Loucy (cell line): ENCODE measurements around the gene TOMM6.
A peak's percentile ranks its signal among the peaks of the same experiment; 100 is the strongest.

ENCODE experiments used
- H2AFZ ChIP-seq: fragments of 200-600 bp; sonication (generic); 2 replicates; pipeline ENCODE4 v1.6.0; 2016; ENCODE audit warnings: antibody characterized with exemption, mild to moderate bottlenecking, low read length, moderate library complexity
- H3F3A ChIP-seq: fragments of 200-600 bp; 2 replicates; pipeline ENCODE4 v1.6.0; 2016; ENCODE audit warnings: antibody characterized with exemption, low read depth, mild to moderate bottlenecking
- H3K27me3 ChIP-seq: fragments of 200-600 bp; sonication (generic); 2 replicates; pipeline ENCODE4 v1.6.1; 2014; ENCODE audit warnings: low read length, mild to moderate bottlenecking; ENCODE audit not compliant: insufficient read depth, poor library complexity, severe bottlenecking
- H3K36me3 ChIP-seq: fragments of 200-600 bp; sonication (generic); 2 replicates; pipeline ENCODE4 v1.6.1; 2016; ENCODE audit warnings: low read length; ENCODE audit not compliant: insufficient read depth
- H3K4me1 ChIP-seq: fragments of 200-600 bp; sonication (generic); 2 replicates; pipeline ENCODE4 v1.5.1; 2014; ENCODE audit warnings: low read length, mild to moderate bottlenecking; ENCODE audit not compliant: insufficient read depth, poor library complexity, severe bottlenecking
- H3K4me2 ChIP-seq: fragments of 200-600 bp; sonication (generic); 2 replicates; pipeline ENCODE4 v1.6.0; 2014; ENCODE audit warnings: antibody characterized with exemption, low read length, low read depth, mild to moderate bottlenecking; ENCODE audit not compliant: poor library complexity, severe bottlenecking
- H3K4me3 ChIP-seq: fragments of 200-600 bp; sonication (generic); 2 replicates; pipeline ENCODE4 v1.5.1; 2014; ENCODE audit warnings: low read length, mild to moderate bottlenecking, mixed read lengths; ENCODE audit not compliant: poor library complexity, severe bottlenecking
- H3K79me2 ChIP-seq: fragments of 200-600 bp; sonication (generic); 2 replicates; pipeline ENCODE4 v1.6.1; 2014; ENCODE audit warnings: low read length; ENCODE audit not compliant: insufficient read depth
- H3K9ac ChIP-seq: fragments of 200-600 bp; sonication (generic); 2 replicates; pipeline ENCODE4 v1.6.0; 2014; ENCODE audit warnings: mild to moderate bottlenecking, low read depth, low read length, moderate library complexity; ENCODE audit not compliant: poor library complexity, severe bottlenecking
- H3K9me2 ChIP-seq: fragments of 200-600 bp; sonication (generic); replicated peaks from 2 replicates; pipeline ENCODE4 v1.6.1; 2016; ENCODE audit warnings: low read depth, low read length, mixed read lengths
- H3K9me3 ChIP-seq: fragments of 200-600 bp; sonication (generic); 2 replicates; pipeline ENCODE4 v1.6.1; 2014; ENCODE audit warnings: mild to moderate bottlenecking, antibody characterized with exemption, low read length, low read depth; ENCODE audit not compliant: insufficient read depth
- H4K20me1 ChIP-seq: fragments of 200-600 bp; sonication (generic); 2 replicates; pipeline ENCODE4 v1.6.0; 2014; ENCODE audit warnings: antibody characterized with exemption, low read length, mild to moderate bottlenecking; ENCODE audit not compliant: insufficient read depth, poor library complexity, severe bottlenecking
- EZH2phosphoT487 ChIP-seq: fragments of 200-600 bp; IDR thresholded peaks from 2 replicates; pipeline ENCODE4 v1.6.1; 2018; ENCODE audit warnings: antibody characterized with exemption, mild to moderate bottlenecking, moderate library complexity, borderline replicate concordance
- TF ChIP-seq, protein P1 (sequence below): fragments of 200-600 bp; sonication (generic); conservative IDR thresholded peaks from 2 replicates; pipeline ENCODE4 v1.5.1; 2014; ENCODE audit warnings: mild to moderate bottlenecking, antibody characterized with exemption, low read length

Gene TOMM6

DNA sequence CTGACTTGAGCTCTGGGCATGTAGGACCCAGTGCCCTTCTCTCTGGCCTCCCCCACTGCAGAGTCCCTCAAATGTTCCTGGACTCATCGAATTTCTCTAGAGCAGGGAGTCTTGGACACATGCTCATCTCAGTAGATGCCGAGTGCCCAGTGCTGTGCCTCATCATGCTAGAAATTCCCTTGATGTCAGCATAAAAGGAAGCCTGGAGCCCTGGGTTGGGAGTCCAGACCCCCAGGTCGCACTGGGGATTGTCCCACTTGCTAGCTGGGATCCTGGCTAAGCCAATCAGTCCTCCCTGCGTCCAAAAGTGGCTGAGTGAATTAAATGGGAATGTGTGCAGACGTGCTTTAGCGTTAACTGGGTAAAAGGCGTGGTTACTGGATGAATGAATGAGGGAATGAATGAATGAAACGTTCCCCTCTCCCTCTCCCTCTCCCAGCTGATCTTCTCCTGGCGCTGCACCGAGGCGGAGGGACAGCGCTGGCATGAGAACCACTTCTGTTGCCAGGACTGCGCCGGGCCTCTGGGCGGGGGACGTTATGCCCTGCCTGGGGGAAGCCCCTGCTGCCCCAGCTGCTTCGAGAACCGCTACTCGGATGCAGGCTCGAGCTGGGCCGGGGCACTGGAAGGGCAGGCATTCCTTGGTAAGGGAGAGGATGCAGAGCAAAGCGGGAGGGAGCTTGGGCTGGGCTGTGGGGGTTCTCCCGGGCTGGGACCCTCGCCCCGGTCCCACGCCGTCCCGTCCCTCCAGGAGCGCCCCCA lies 1.6 kb upstream of the TOMM6 start:
- H3F3A ChIP-seq, result no peaks in the 10 kb centered on the region
- H3K4me2 ChIP-seq, result peak overlapping the region; percentile 94
- peaks cover 25% of the 10 kb centered on the region for H4K20me1 ChIP-seq
- H3K9me3 ChIP-seq, result no peaks in the 10 kb centered on the region
- H2AFZ ChIP-seq, result no peak overlapping the region
- H3K9ac ChIP-seq, result peak overlapping the region; percentile 86
- peaks cover 34% of the 10 kb centered on the region for H3K4me1 ChIP-seq
- no peaks in the 10 kb centered on the region for H3K9me2 ChIP-seq
- H3K79me2 ChIP-seq, result peaks cover 44% of the 10 kb centered on the region
- no peaks in the 10 kb centered on the region for H3K27me3 ChIP-seq
- peak overlapping the region; percentile 92 for H3K4me3 ChIP-seq
- peaks cover 15% of the 10 kb centered on the region for H3K36me3 ChIP-seq
- TF ChIP-seq, protein P1, sequence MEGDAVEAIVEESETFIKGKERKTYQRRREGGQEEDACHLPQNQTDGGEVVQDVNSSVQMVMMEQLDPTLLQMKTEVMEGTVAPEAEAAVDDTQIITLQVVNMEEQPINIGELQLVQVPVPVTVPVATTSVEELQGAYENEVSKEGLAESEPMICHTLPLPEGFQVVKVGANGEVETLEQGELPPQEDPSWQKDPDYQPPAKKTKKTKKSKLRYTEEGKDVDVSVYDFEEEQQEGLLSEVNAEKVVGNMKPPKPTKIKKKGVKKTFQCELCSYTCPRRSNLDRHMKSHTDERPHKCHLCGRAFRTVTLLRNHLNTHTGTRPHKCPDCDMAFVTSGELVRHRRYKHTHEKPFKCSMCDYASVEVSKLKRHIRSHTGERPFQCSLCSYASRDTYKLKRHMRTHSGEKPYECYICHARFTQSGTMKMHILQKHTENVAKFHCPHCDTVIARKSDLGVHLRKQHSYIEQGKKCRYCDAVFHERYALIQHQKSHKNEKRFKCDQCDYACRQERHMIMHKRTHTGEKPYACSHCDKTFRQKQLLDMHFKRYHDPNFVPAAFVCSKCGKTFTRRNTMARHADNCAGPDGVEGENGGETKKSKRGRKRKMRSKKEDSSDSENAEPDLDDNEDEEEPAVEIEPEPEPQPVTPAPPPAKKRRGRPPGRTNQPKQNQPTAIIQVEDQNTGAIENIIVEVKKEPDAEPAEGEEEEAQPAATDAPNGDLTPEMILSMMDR, result no peak
- no peak for TF ChIP-seq EZH2phosphoT487

DNA sequence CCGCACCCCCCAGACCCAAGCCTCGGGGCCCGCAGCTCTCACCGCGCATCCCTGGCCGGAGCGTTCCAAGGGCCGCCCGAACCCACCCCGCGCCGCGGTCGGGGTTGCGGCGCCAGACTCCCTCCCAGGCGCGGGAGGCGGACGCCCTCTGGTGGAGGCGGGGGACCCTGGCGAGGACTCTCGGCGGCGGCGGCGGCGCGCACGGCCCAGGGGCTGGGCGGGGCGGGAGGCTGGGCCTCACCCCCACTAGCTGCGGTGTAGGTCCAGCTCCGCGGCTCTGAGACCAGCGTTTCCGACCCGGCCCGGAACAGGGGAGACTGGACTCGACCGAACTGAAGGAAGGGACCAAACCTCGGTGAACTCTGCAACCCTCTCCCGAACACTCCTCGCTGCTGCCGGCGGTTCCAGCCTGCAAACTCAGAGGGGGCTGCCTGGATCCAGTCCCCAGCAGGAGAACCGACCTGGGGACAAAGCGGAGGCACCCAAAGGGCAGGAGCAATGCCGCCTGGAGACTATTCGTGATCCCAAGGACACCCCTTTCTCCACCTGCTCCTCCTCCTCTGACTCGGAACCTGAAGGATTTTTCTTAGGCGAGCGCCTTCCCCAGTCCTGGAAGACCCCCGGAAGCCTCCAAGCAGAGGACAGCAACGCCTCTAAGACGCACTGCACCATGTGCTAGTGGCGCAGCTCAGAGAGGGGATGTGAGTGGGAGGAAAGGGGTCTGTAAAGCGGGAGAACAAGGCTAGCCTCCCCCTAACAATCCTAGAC lies 859 bp upstream of the TOMM6 start:
- Histone ChIP-seq H3F3A (no peaks in the 10 kb centered on the region), H3K4me2 (peak overlapping the region; percentile 94), H4K20me1 (peaks cover 28% of the 10 kb centered on the region), H3K4me1 (peaks cover 26% of the 10 kb centered on the region), H3K79me2 (peaks cover 45% of the 10 kb centered on the region), H3K4me3 (peak overlapping the region; percentile 92), H2AFZ (peak overlapping the region; percentile 84), H3K9me2 (no peaks in the 10 kb centered on the region), H3K36me3 (peaks cover 17% of the 10 kb centered on the region), H3K9ac (peak overlapping the region; percentile 86), H3K9me3 (no peaks in the 10 kb centered on the region), H3K27me3 (no peaks in the 10 kb centered on the region)
- no peak for TF ChIP-seq EZH2phosphoT487
- TF ChIP-seq, protein P1, result peak; percentile 53

DNA sequence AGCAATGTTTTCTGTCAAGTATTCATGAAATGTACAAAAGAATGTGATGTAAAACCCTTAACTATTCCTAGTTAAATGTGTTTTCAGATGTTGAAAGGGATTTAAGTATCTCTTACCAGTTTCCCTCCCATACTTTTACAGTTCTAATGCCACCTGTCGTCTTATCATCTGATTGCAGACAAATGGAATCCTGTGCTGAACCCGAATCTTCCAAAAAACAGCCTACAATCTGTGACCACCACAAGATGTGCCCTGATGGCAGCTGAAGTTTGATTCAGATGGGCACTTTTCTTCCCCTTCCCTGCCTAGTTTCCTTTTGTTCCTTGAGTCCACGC lies 1.9 kb downstream of the TOMM6 start:
- TF ChIP-seq EZH2phosphoT487, result no peak
- TF ChIP-seq, protein P1, result no peak
- H3K36me3 ChIP-seq, result peaks cover 30% of the 10 kb centered on the region
- H3K9me2 ChIP-seq, result no peaks in the 10 kb centered on the region
- H3F3A ChIP-seq, result no peaks in the 10 kb centered on the region
- peaks cover 45% of the 10 kb centered on the region for H3K79me2 ChIP-seq
- H3K4me3 ChIP-seq, result peak overlapping the region; percentile 92
- peaks cover 28% of the 10 kb centered on the region for H4K20me1 ChIP-seq
- peak overlapping the region; percentile 50 for H3K4me2 ChIP-seq
- no peak overlapping the region for H3K9ac ChIP-seq
- H3K4me1 ChIP-seq, result peaks cover 25% of the 10 kb centered on the region
- no peaks in the 10 kb centered on the region for H3K27me3 ChIP-seq
- no peaks in the 10 kb centered on the region for H3K9me3 ChIP-seq
- H2AFZ ChIP-seq, result no peak overlapping the region
